Sigmoid colon (tissue), 4 donors: Measurements from ENCODE around the gene PPM1E.
"Not testable (repeated sequence)": the region's sequence is repeated elsewhere in the genome, so short reads cannot be mapped to it uniquely, and the experiment has no call there.

ENCODE experiments used
- CTCF ChIP-seq, 4 experiments: fragments of 450-650 bp in 3 of 4; fragments of 200-600 bp in 1 of 4; IDR thresholded peaks; one replicate each; pipeline ENCODE4 v1.5.1; 2016 to 2019; ENCODE audit warnings: antibody characterized with exemption in 4 of 4, mild to moderate bottlenecking in 3 of 4, moderate library complexity in 2 of 4
- EP300 ChIP-seq, 4 donors: sonication (generic); formaldehyde crosslinking; IDR thresholded peaks; one replicate each; pipeline ENCODE4 v1.6.1; 2017; ENCODE audit warnings: antibody characterized with exemption in 4 of 4
- POLR2A ChIP-seq, 2 donors: fragments of 450-650 bp; IDR thresholded peaks; one replicate each; pipeline ENCODE4 v1.6.1; 2016; ENCODE audit warnings: antibody characterized with exemption in 2 of 2, mild to moderate bottlenecking in 2 of 2, moderate library complexity in 2 of 2
- POLR2AphosphoS5 ChIP-seq, 4 donors: sonication (generic); formaldehyde crosslinking; IDR thresholded peaks; one replicate each; pipeline ENCODE4 v1.6.1; 2017; ENCODE audit warnings: antibody characterized with exemption in 4 of 4

DNA sequence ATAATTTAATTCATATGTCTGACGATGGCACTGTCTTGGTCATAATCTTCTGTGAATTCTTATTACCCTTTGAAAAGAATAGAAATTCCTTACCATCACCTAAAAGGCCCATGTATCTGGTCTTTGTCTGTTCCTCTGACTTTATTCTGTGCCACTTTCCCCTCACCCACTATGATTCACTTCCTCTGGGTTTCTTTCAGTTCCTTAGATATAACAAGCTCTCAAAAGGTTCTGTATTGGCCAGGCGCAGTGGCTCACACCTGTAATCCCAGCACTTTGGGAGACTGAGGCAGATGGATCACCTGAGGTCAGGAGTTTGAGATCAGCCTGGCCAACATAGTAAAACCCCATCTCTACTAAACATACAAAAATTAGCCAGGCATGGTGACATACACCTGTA is 198.7 kb downstream of the PPM1E start:
- not testable (repeated sequence) for TF ChIP-seq CTCF, POLR2A, POLR2AphosphoS5, EP300 (IDR thresholded peaks at IDR 0.05)
